Measurements from ENCODE around the gene SERPINA6.
"Not testable (repeated sequence)": the region's sequence is repeated elsewhere in the genome, so short reads cannot be mapped to it uniquely, and the experiment has no call there.

The SERPINA6 gene, protein sequence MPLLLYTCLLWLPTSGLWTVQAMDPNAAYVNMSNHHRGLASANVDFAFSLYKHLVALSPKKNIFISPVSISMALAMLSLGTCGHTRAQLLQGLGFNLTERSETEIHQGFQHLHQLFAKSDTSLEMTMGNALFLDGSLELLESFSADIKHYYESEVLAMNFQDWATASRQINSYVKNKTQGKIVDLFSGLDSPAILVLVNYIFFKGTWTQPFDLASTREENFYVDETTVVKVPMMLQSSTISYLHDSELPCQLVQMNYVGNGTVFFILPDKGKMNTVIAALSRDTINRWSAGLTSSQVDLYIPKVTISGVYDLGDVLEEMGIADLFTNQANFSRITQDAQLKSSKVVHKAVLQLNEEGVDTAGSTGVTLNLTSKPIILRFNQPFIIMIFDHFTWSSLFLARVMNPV

DNA sequence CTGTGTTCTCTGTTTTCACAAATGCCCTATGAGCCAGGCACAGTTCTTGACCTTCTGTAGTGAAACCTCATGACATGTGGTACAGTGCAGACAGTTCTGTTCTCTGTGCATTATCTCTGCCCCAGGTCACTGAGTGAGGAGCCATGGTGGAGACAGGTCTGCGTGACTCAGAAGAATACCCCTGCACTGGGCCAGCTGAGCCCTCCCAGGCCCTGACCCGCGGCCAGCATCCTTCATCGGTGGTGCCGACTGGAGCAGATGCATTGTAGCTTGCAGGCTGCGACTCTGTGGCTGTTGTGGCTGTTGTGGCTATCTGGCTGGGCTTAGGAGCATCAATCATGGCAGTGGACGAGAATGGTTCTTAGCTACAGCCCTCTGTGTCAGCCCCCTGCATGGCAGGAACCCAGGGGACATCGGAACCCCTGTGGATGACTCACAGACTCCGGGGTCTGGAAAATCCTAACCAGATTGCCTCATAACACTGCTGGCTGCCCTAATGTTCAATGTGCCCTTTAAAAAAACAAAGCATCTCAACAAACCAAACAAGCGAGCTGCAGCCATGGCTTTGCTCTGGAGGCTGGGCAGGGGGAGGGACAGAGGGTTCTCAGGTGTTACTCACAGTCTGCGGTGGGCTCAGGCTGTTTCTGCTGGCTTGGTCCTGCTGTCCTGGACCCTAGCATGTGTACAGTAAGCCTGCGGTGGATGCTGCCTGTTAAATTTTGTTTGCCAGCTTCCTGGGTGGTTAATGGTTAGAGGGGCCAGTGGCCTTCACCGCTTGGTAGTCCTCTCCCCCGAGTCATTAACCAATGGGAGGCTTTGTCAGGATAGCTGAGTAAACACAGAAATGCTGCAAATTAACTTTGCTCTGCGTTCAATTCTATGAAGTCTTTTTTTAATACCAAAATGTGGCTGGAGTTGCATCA, at the start of gene SERPINA6:
Gene SERPINA6, minus strand, starts transcription at position 689 of the 923 bp plus-strand sequence. CDS start 8,688 bp downstream, outside the sequence.
- DNase-seq (ENCODE audit: low read depth), result no peak

- no peak for DNase-seq (ENCODE audit: low read depth)
Observed at GRCh38 chr14:94372021-94372605, 49.0 kb upstream of the SERPINA6 start.

DNA sequence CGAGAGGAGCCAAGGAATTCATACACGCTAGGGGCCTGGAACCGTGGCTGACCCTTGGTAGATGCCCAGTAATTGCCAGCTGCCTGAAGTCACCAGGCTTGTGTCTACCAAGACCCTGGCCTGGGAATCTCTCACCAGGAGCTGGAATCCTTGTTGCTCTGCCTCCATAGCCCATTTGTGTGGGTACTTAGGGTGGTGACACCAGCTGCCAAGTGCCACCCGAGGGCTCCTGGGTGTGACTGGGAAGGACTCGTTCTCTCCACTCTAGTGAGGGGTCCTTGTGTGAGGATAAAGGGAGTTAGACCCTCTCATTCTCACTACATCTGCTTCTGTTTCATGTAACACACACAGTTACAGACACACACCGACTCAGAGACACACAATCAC, 47.4 kb upstream of the SERPINA6 start:
- no peak for DNase-seq (ENCODE audit: low read depth)

DNA sequence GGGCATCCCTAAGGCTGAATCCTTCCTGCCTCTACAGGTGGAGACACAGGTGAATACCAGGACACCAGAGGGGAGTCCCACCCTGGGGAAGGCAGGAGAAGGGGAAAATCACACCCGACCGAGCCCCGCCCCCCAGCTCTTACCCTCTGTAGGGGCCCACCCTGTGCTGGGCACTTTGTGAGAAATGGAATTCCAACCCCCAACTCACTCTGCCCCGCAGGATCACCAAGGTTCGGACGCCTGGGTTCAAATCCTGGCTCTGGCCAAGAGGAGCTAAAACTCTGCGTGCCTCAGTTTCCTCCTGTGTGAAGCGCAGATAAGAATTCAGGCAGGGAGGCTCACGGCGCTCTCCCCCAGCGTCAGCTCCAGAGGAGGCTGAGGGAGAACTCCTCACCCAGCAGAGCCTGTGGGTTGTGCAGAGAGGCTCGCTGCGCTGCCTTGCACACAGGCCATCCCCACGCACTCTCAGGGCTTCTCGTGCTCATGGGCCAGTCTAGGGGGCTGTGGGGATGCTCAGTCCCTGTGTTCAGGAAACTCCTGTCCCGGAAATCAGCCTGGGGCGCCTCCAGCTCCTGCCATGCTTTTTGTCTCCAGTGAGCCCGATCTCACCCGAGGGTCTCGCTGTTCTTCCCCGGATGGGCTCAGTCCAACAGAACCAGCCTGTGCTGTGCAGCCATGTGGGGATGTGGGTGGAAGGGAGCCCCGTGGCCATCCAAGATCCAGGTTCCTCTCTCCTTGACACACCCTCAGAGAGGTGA, 46.8 kb upstream of the SERPINA6 start:
- DNase-seq (ENCODE audit: low read depth), result not testable (repeated sequence)

DNA sequence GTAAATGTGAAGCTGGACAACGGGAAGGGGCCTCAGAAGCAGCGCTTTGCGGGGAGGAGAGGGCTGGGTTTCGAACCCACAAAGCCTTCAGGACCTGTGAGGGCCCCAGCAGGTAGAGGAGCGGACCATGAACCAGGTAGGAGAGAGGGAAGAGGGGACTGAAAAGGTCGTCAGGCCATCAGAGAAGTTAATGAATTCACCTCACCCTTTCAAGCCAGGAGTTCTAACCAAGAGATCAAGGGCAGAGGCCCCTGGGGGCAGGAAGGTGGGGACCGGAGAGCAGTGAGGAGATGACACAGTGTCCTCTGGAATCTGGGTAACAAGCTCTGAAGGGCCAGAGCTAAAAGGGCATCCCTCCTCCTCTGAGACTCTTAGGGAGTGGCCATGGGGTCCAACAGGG, 45.8 kb upstream of the SERPINA6 start:
- no peak for DNase-seq (ENCODE audit: low read depth)

DNA sequence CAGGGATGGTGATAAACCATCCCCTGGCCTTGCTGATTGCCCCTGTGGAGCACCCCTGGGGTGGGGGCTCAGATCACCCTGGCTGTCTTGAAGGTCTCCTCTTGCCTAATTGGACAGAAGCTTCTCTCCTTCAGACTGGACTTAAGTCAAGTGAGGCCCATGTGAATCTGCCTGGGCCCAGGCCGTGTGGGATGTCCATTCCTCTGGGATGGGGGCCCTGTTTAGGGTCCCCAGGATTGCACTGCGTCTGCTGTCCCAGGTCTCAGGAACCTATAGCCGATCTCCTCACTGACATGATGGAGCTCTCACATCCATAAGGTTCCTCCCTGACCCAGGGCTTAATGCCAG, 45.1 kb upstream of the SERPINA6 start:
- DNase-seq (ENCODE audit: low read depth), result no peak

DNA sequence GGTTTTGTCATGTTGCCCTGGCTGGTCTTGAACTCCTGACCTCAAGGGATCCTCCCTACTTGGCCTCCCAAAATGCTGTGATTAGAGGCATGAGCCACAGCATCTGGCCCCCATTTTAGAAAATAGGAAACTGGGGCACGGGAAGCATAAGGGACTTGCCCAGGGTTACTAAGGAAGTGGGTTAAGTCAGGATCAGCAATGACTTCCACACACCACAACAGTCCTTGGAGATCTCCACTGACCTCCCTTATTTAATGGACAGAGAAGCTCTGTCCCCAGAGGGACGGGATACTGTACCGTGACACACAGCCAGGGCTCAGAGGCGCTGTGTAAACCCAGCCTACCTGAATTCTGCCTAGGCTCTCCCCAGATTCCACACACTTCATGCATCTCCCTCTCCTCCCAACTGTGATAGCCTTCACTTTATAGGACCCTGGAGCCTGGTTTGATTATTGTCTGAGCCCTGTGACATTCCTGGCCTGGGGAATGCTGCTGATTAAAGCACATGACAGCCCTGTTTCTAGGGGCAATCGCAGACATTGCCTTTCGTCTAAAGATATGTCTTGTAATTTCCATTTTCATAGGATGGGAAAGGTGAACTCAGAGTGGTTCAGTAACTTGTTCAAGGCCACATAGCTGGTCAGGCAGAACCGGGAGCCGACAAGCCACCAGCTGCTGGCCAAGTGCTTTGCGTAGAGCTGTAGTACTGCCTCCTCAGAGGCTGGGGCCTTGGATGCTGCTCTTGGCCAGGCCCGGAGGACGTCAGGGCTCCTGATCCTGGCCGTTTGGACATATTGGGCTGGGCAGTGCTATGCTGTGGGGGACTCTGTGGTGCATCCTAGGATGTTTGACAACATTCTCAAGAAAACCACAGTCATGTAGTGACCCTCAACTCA, 44.5 kb upstream of the SERPINA6 start:
- no peak for DNase-seq (ENCODE audit: low read depth)

- DNase-seq (ENCODE audit: low read depth), result no peak
Observed at GRCh38 chr14:94366146-94366915, 43.2 kb upstream of the SERPINA6 start, which contains the start of gene SERPINA2. Gene SERPINA2, minus strand, starts transcription at chr14:94366698.

DNA sequence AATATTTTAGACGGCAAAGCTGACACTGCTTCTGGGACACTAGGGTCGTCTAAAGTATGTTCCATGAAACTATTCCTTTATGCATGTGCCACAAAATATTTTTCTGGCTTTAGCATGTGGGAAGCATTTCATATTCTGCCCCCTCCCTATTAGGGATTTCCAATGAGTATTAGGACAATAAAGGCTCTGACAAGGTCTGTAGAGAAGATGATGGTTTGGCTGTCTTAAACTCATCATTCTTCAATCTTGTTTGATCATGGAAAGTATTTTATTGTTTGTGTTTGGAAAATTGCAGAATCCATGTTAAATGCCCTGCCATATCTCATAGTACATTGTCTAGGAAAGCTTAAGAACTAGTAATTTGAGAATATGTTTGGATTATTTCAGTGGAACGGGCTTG, 42.5 kb upstream of the SERPINA6 start:
- DNase-seq (ENCODE audit: low read depth), result no peak

GRCh38 chr14:94364964-94365363, 41.8 kb upstream of the SERPINA6 start:
- no peak for DNase-seq (ENCODE audit: low read depth)

- DNase-seq (ENCODE audit: low read depth), result no peak
Observed at GRCh38 chr14:94364037-94364436, 40.9 kb upstream of the SERPINA6 start.

- no peak for DNase-seq (ENCODE audit: low read depth)
Observed at GRCh38 chr14:94363151-94363624, 40.1 kb upstream of the SERPINA6 start.

GRCh38 chr14:94362614-94363133, 39.5 kb upstream of the SERPINA6 start:
- no peak for DNase-seq (ENCODE audit: low read depth)

GRCh38 chr14:94361682-94362081, 38.5 kb upstream of the SERPINA6 start:
- no peak for DNase-seq (ENCODE audit: low read depth)

DNA sequence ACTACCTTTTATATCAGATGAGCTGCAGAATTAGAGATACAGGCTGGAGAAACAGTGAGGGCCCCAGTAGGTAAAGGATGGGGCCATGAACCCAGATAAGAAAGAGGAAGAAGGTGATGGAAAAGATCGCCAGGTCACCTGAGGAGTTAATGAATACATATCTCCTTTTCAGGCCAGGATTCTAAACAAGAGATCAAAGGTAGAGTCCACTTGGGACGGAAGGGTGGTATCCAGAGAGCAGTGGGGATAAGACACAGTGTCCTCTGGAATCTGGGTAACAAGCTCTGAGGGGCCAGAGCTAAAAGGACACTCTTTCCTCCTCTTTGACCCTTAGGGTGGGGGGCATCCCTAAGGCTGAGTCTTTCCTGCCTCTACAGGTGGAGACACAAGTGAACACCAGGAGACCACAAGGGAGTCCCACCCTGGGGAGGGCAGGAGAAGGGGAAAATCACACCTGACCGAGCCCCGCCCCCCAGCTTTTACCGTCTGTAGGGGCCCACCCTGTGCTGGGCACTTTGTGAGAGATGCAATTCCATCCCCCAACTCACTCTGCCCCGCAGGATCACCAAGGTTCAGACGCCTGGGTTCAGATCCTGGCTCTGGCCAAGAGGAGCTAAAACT, 37.9 kb upstream of the SERPINA6 start:
- no peak for DNase-seq (ENCODE audit: low read depth)

- no peak for DNase-seq (ENCODE audit: low read depth)
Observed at GRCh38 chr14:94357166-94357565, 34.0 kb upstream of the SERPINA6 start.

DNA sequence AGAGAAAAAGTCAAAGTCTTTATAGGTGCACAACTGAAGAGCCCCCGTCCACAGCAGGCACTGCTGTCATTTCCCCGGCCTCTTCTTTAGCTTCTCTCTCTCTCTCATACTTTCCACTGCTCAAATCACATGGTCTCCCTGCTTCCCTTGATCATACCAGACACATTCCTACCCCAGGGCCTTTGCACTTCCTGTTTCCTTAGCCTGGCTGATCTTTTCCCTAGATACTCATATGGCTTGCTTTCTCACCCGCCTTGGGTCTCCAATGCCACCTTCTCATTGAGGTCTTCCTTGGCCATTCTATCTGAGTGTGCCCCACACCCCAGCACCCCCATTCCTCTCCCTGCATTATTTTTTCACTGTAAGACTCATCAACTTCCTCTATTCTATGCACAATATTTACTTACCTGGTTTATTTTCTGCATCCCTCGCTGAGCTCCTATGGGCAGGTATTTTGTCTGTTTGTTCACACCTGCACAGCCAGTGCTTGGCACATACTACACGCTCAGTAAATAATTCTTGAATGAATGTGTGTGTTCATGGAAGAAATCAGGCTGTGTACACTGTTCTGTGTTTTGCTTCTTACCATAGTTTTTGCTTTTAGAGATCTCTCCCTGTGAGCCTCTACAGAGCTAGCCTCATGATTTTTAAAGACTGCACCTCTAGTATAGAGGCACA, 33.4 kb upstream of the SERPINA6 start:
- no peak for DNase-seq (ENCODE audit: low read depth)

DNA sequence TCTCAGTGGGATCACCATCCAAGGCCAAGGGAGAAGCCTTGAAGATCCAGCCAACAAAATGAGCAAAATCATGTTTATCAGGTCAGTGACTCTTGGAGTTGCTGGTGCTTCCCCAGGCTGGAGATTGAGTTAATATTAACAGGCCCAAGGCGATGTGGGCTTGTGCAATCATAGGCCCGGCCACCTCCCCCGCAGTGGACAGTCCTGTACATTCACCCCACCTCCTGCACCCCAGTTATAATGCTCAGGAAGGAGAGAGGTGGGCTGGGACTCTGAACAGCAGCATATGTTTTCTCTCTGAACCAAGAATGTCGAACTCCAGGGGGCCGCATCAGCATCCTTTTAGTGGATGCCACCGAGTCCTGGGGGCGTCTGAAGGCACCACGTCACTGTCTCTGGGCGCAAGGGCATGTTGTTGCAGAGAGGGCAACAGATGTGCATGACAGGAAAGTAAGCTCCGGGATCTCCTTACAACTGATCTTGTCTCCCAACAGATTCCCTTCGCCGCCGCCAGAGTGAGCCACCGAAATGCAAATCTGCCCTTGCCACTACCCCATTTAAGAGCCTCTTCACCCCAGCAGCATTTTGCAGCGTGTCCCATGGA, 32.2 kb upstream of the SERPINA6 start:
- no peak for DNase-seq (ENCODE audit: low read depth)
